Thymus (tissue), 11 donors: ENCODE measurements around the gene ZNF611. TPM values are rescaled to one million over a fixed set of nuclear protein-coding genes. Genes with fewer than 3 reads are reported as not detected.
"Not testable (repeated sequence)": the region's sequence is repeated elsewhere in the genome, so short reads cannot be mapped to it uniquely, and the experiment has no call there.

Source experiments
- DNase-seq, 9 donors: peaks; one replicate each; pipeline ENCODE4 v3.0.0-alpha.2; 2013; ENCODE audit warnings: low spot score in 9 of 9, low read depth in 6 of 9, missing footprints in 1 of 9
- H3K27ac ChIP-seq, 2 donors: one replicate each; pipeline ENCODE4 v1.5.1; 2013; ENCODE audit warnings: control low read depth in 1 of 2, low read depth in 1 of 2, low read length in 1 of 2, mild to moderate bottlenecking in 1 of 2, moderate library complexity in 1 of 2
- H3K27me3 ChIP-seq, 2 donors: one replicate each; pipeline ENCODE4 v1.5.1; 2013; ENCODE audit warnings: low read length in 1 of 2; ENCODE audit not compliant: control insufficient read depth in 2 of 2, insufficient read depth in 1 of 2
- H3K36me3 ChIP-seq, 2 donors: one replicate each; pipeline ENCODE4 v1.5.1; 2013; ENCODE audit warnings: low read length in 1 of 2, mild to moderate bottlenecking in 1 of 2, moderate library complexity in 1 of 2; ENCODE audit not compliant: control insufficient read depth in 2 of 2, insufficient read depth in 2 of 2
- H3K4me1 ChIP-seq, 2 donors: one replicate each; pipeline ENCODE4 v1.5.1; 2013; ENCODE audit warnings: low read length in 2 of 2; ENCODE audit not compliant: control insufficient read depth in 2 of 2, insufficient read depth in 2 of 2
- H3K4me3 ChIP-seq, 2 donors: one replicate each; pipeline ENCODE4 v1.5.1; 2013; ENCODE audit warnings: low read length in 2 of 2, control low read depth in 1 of 2, mild to moderate bottlenecking in 1 of 2
- H3K9me3 ChIP-seq, 2 donors: one replicate each; pipeline ENCODE4 v1.5.1; 2013; ENCODE audit warnings: low read length in 1 of 2, mild to moderate bottlenecking in 1 of 2; ENCODE audit not compliant: control insufficient read depth in 2 of 2, insufficient read depth in 1 of 2
- WGBS: extraction: QIAGEN DNeasy Blood & Tissue Kit; methylation state at CpG from one replicate; pipeline ENCODE4 v1.1.7; 2013; 5-methylcytosine and 5-hydroxymethylcytosine counted together
- polyA plus RNA-seq: library from polyadenylated mRNA; stranded (reverse); fragments of 200-250 nt; gene quantifications from one replicate; pipeline ENCODE4 v1.2.3, GENCODE V29; 2013
- total RNA-seq: library from RNA; stranded (reverse); fragments of 120-200 nt; gene quantifications from one replicate; pipeline ENCODE4 v1.2.4, GENCODE V29; 2013
- donor health status: healthy.

The ZNF611 gene
- total and polyA plus RNA-seq, 2 donors = 7.3 to 10.0 TPM

DNA sequence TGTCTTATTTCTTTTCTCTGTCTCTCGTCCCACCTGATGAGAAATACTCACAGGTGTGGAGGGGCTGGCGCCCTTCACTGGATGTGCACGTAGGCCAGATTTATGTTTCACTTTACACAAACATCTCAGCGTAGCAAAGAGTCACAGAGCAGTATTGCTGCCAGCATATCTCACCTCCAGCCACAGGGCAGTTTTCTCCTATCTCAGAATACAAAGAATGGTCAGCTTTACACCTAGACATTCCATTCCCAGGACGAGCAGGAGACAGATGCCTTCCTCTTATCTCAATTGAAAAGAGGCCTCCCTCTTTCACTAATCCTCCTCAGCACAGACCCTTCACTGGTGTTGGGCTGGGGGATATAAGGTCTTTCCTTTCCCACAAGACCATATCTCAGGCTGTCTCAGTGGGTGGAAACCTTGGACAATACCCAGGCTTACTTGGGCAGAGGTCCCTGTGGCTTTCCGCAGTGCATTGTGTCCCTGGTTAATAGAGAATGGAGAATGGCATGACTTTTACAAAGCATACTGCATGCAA, 7.2 kb upstream of the ZNF611 start:
- Histone ChIP-seq H3K4me3 (no peak overlapping the region), H3K27me3 (no peaks in the 10 kb centered on the region), H3K4me1 (no peaks in the 10 kb centered on the region), H3K36me3 (no peaks in the 10 kb centered on the region), H3K9me3 (peaks cover 0 to 15% of the 10 kb centered on the region in 2 donors), H3K27ac (peak overlapping the region in 1 of 2 donors; percentile 58)
- DNase-seq = no peak
- WGBS = 91% methylated on average over 6 of the region's 6 CpGs

- peaks cover 0 to 15% of the 10 kb centered on the region in 2 donors for H3K9me3 ChIP-seq
- H3K4me3 ChIP-seq, DNase-seq, H3K36me3 ChIP-seq, H3K27me3 ChIP-seq, H3K4me1 ChIP-seq: not testable (repeated sequence)
- WGBS = 89% methylated on average over 7 of the region's 7 CpGs
- peak overlapping the region in 1 of 2 donors; percentile 31 for H3K27ac ChIP-seq
These were observed 6.5 kb upstream of the ZNF611 start for GRCh38 chr19:52741371-52741770.

GRCh38 chr19:52739576-52739975, 4.7 kb upstream of the ZNF611 start:
- Histone ChIP-seq H3K27ac (no peak overlapping the region), H3K4me3 (no peak overlapping the region), H3K27me3 (no peaks in the 10 kb centered on the region), H3K9me3 (peaks cover 0 to 24% of the 10 kb centered on the region in 2 donors), H3K36me3 (no peaks in the 10 kb centered on the region), H3K4me1 (peaks cover 0 to 4% of the 10 kb centered on the region in 2 donors)
- no peak for DNase-seq
- 88% methylated on average over 14 of the region's 14 CpGs for WGBS

DNA sequence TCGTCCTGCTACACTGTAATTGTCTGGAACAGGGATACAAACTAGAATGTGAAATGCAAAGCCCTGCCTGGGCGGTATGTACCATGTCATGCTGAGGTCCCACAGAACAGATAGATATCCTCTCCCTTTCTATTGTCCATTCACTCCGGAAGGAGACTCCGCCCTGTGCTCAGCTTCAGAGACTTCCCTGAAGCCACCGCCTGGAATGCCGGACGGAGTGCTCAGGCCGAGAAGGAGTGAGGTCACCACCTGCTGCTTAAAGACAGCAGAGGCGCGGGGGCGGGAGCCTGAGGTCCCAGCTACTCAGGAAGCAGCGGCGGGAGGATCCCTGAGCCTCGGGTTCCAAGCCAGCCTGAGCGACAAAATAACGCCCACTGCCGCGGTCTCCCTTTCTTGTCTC, 890 bp upstream of the ZNF611 start:
- DNase-seq = no peak
- WGBS = 87% methylated on average over 18 of the region's 18 CpGs
- Histone ChIP-seq H3K9me3 (peaks cover 0 to 24% of the 10 kb centered on the region in 2 donors), H3K36me3 (no peaks in the 10 kb centered on the region), H3K27me3 (no peaks in the 10 kb centered on the region), H3K4me1 (peaks cover 0 to 4% of the 10 kb centered on the region in 2 donors), H3K4me3 (no peak overlapping the region), H3K27ac (peak overlapping the region; percentile 41 to 54)

DNA sequence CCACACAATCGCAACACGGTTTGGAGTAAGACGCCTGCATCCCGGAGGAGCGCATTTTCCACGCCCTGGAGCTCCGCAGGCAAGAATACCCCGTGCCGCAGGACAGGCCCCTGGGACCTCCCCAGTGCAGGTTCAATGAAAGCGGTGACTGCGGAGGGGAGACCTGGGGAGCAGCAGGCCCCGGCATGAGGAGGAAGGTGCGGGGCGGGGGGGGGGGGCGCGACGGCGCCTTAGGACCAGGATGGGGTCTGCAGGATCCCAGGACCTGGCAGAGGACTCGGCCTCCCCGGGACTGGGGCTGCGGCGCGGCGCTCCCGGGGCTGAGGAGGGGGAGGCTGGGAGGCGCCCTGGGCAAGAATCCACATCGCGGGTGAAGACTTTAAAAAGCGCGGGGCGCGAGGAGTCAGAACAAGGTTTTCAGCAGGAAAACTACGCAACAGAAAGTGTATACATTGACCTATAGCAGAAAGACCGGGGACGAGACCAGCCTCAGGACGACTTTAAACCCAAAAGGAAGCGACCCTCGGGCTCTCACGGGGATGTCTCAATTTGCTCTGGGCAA, 432 bp downstream of the ZNF611 start:
- WGBS = under 1% methylated on average over 39 of the region's 39 CpGs
- peak overlapping the region; percentile 80 to 90 for H3K4me3 ChIP-seq
- H3K27me3 ChIP-seq = no peaks in the 10 kb centered on the region
- peaks cover 0 to 4% of the 10 kb centered on the region in 2 donors for H3K4me1 ChIP-seq
- no peaks in the 10 kb centered on the region for H3K36me3 ChIP-seq
- peaks cover 0 to 15% of the 10 kb centered on the region in 2 donors for H3K9me3 ChIP-seq
- H3K27ac ChIP-seq = peak overlapping the region; percentile 90 to 95
- DNase-seq = no peak

DNA sequence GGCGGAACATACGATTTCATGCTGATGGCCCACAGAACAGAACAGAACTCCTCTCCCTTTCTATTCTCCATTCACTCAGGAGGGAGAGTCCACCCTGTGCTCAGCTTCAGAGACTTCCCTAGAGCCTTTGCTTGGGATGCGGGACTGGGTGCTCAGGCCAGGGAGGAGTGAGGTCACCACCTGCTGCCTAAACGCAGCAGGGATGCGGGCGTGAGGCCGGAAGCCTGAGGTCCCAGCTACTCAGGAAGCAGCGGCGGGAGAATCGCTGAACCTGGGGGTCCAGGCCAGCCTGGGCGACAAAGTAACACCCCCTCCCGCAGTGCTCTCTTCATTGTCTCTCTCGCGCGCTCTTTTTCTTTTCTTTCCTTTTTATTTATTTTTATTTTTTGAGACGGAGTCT, 8.8 kb downstream of the ZNF611 start:
- WGBS = 98% methylated on average over 16 of the region's 16 CpGs
- H3K36me3 ChIP-seq = peaks cover 15 to 43% of the 10 kb centered on the region in 2 donors
- not testable (repeated sequence) for H3K4me1 ChIP-seq, DNase-seq, H3K4me3 ChIP-seq, H3K27me3 ChIP-seq, H3K27ac ChIP-seq
- peaks cover 4 to 14% of the 10 kb centered on the region in 2 donors for H3K9me3 ChIP-seq

GRCh38 chr19:52725528-52725961, 9.3 kb downstream of the ZNF611 start:
- H3K27ac ChIP-seq = no peak overlapping the region
- H3K27me3 ChIP-seq = no peaks in the 10 kb centered on the region
- DNase-seq = no peak
- WGBS = 98% methylated on average over 24 of the region's 24 CpGs
- H3K36me3 ChIP-seq = peaks cover 15 to 48% of the 10 kb centered on the region in 2 donors
- H3K9me3 ChIP-seq = peaks cover 6 to 18% of the 10 kb centered on the region in 2 donors
- no peak overlapping the region for H3K4me3 ChIP-seq
- H3K4me1 ChIP-seq = no peaks in the 10 kb centered on the region

- Histone ChIP-seq H3K27me3 (no peaks in the 10 kb centered on the region), H3K4me3 (no peak overlapping the region), H3K9me3 (peaks cover 7 to 23% of the 10 kb centered on the region in 2 donors), H3K27ac (no peak overlapping the region), H3K4me1 (no peaks in the 10 kb centered on the region), H3K36me3 (peaks cover 15 to 51% of the 10 kb centered on the region in 2 donors)
- DNase-seq = no peak
- WGBS = 97% methylated on average over 23 of the region's 23 CpGs
These were observed 9.9 kb downstream of the ZNF611 start for GRCh38 chr19:52724701-52725514.
